Activated CD4-positive, alpha-beta T cell treated with anti-CD3 and anti-CD28 coated beads, Interleukin-2, amount 10 ng/mL, durations not matched to agents 7 days and 5 days (primary cell): Measurements from ENCODE around the gene FAM161B. TPM values are rescaled to one million over a fixed set of nuclear protein-coding genes. Genes with fewer than 3 reads are reported as not detected.

Experiments used
- CTCF ChIA-PET: fragments of 350-600 bp; sonication (Branson Sonifier 250); formaldehyde crosslinking; loops from one replicate; lab custom pipeline; 2021; ENCODE audit warnings: antibody characterized with exemption; lab: Charles Lee
- POLR2A ChIA-PET: fragments of 350-600 bp; sonication (Branson Sonifier 250); formaldehyde crosslinking; loops from one replicate; lab custom pipeline; 2021; ENCODE audit warnings: antibody characterized with exemption; lab: Charles Lee
- DNase-seq: peaks from one replicate; pipeline ENCODE4 v3.0.0-alpha.2; 2020
- H3K27ac Mint-ChIP-seq: one replicate; pipeline ENCODE4 v1.8.0; 2021; ENCODE audit warnings: mild to moderate bottlenecking, moderate library complexity, mixed read lengths
- H3K27me3 Mint-ChIP-seq: one replicate; pipeline ENCODE4 v1.8.0; 2021; ENCODE audit warnings: mixed read lengths
- H3K36me3 Mint-ChIP-seq: one replicate; pipeline ENCODE4 v1.8.0; 2021; ENCODE audit warnings: low read depth, mixed read lengths
- H3K4me1 Mint-ChIP-seq: one replicate; pipeline ENCODE4 v1.8.0; 2021; ENCODE audit warnings: mixed read lengths
- H3K4me3 Mint-ChIP-seq: one replicate; pipeline ENCODE4 v1.8.0; 2021; ENCODE audit warnings: mild to moderate bottlenecking, moderate library complexity, mixed read lengths
- H3K9me3 Mint-ChIP-seq: one replicate; pipeline ENCODE4 v1.8.0; 2021; ENCODE audit warnings: mixed read lengths
- total RNA-seq, 2 experiments: library from RNA; stranded (reverse); gene quantifications; one replicate each; pipeline ENCODE4 v1.2.3, GENCODE V29; 2021

The FAM161B gene
- total RNA-seq, 2 experiments from 2014 or later: 1.9 to 2.0 TPM

DNA sequence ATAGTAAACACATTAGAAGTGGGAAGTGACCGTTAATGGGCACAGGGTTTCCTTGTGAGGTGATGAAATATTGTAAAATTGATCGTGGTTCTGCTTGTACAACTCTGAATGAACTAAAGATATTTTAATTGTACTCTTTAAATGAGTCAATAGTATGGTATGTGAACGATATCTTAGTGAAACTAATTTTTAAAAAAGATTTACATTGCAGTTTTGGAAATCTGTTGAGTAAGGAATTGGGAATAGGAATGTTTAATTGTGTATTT, 61.5 kb downstream of the FAM161B start:
- CTCF ChIA-PET: interaction anchor here (1.0 kb wide), 1 partner anchor 13 kb away, joined by 3 read pairs; no protein-coding TSS in a partner anchor
- POLR2A ChIA-PET: no interaction called here
- peaks cover 7% of the 10 kb centered on the region for H3K36me3 Mint-ChIP-seq
- H3K4me1 Mint-ChIP-seq: peaks cover 46% of the 10 kb centered on the region
- DNase-seq: no peak
- no peaks in the 10 kb centered on the region for H3K27me3 Mint-ChIP-seq
- H3K9me3 Mint-ChIP-seq: no peaks in the 10 kb centered on the region
- H3K27ac Mint-ChIP-seq: peak overlapping the region; percentile 21
- H3K4me3 Mint-ChIP-seq: peak overlapping the region; percentile 98

DNA sequence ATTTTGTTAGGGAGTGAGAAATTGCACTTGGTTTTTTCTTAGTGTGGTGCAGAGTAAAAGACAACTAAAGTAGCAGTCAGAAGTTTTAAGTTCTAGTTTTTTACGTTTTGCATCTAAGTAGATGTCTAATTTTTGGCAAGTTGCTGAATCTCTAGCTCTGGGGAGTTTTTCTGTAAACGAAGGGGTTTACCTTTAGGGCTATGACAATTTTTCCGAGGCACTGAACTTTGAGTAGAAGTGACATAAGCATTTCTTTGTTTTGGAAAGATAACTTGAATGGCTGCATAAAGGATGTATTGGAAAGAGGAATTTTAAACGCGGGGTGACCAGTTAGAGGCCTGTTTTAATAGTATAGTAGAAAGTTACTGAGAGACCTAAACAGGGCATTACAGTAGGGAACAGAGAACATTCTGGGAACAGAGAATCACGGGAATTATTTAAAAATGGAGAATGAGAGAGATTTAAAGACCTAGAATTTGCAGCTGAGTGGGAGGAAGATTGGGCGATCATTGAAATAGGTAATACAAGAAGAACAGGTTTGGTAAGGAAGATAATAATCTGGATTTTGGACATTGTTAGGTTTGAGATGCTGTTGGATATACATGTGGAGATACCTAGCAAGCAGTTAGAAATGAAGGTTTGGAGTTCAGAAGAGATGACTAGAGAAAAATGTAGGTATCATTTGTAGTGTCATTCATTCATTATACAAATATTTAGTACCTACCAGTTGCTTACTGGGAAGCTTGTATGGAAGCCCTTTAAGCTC, 62.0 kb downstream of the FAM161B start:
- Mint-ChIP-seq H3K36me3 (peaks cover 7% of the 10 kb centered on the region), H3K4me1 (peaks cover 46% of the 10 kb centered on the region), H3K27ac (peak overlapping the region; percentile 97), H3K4me3 (peak overlapping the region; percentile 98), H3K9me3 (no peaks in the 10 kb centered on the region), H3K27me3 (no peaks in the 10 kb centered on the region)
- ChIA-PET POLR2A (no interaction called here), CTCF (interaction anchor here (1.1 kb wide), 1 partner anchor 8 kb away, joined by 4 read pairs; no protein-coding TSS in a partner anchor)
- DNase-seq: no peak

DNA sequence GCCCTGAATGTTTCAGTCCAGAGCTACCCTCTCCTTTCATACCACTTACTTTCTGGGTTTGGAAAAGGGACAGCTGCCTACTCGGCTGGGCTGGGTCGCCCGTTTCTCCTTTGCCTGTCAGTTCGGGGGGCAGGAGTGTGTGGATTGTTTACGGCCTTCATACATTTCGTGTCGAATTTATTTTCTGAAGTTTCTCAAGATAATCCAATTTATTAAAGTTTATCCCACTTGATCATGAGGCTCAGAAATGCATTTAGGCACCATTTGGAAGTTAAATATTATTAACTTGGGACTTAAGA, 62.6 kb downstream of the FAM161B start:
- H3K4me1 Mint-ChIP-seq: peaks cover 46% of the 10 kb centered on the region
- POLR2A ChIA-PET: no interaction called here

DNA sequence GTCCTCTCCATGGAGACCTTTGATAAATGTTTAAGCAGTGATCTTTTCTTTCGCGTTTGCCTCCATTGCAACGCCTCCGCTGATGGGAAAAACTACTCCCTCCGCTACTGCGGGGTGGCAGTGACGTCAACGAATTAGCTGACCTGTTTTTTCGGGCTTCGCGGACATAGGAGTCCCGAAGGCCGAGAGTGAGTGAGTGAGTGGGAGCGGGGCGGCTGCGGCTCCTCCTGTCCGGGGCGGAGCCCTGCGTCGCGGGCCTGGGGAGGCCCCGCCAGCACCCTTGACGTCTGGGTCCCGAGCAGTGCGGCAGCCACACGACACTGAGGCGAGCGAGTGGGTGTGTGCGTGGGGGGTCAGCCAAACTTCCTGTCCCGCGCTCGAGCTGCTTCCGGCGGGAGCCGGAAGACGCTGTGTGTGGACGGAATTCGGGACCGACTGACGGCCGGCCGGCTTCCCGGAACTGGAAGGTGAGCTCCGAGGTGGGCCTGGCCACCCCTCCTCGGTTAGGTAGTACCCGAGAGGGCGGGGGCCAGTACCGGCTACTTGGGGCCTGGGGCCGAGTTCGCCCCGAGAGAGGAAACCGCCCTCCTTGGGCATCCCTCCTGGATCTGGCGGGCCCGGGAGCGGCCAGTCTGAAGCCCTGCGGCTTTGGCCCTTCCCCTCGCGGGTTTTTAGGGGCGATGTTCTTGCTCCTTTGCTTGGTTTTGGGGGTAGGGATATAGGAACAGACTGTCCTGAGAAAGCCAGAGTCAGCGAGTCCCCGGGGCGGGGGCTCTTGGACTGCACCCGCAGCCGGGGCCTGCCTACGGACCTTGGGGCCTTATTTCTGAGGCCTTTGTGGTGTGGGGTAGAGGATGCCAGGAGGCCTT, 63.2 kb downstream of the FAM161B start, which contains the start of gene ZNF410:
Gene ZNF410, plus strand, starts transcription at position 411 of the 869 bp plus-strand sequence. CDS start 5,317 bp downstream, outside the sequence.
- H3K27me3 Mint-ChIP-seq: no peaks in the 10 kb centered on the region
- peak; percentile 87 for DNase-seq
- H3K9me3 Mint-ChIP-seq: no peaks in the 10 kb centered on the region
- H3K27ac Mint-ChIP-seq: peak within 1 kb of the TSS; percentile 97
- peaks cover 42% of the 10 kb centered on the region for H3K4me1 Mint-ChIP-seq
- peak within 1 kb of the TSS; percentile 98 for H3K4me3 Mint-ChIP-seq
- H3K36me3 Mint-ChIP-seq: peaks cover 3% of the 10 kb centered on the region
- ChIA-PET POLR2A (interaction anchor here (1.1 kb wide), 1 partner anchor 100 kb away, joined by 5 read pairs; no protein-coding TSS in a partner anchor), CTCF (interaction anchor here (0.7 to 1.4 kb wide), 7 partner anchors 9 to 828 kb away, joined by 3 to 4 read pairs (median 3); partner anchors contain the start of gene RBM25)

More for the DNA sequence above, 62.6 kb downstream of the FAM161B start:
- CTCF ChIA-PET: interaction anchor here (1.0 to 1.2 kb wide), 3 partner anchors 9 to 829 kb away, joined by 3 to 4 read pairs (median 3); partner anchors contain the start of gene RBM25
- H3K36me3 Mint-ChIP-seq: peaks cover 7% of the 10 kb centered on the region
- no peak for DNase-seq
- no peaks in the 10 kb centered on the region for H3K27me3 Mint-ChIP-seq
- H3K4me3 Mint-ChIP-seq: peak overlapping the region; percentile 98
- H3K27ac Mint-ChIP-seq: peak overlapping the region; percentile 97
- no peaks in the 10 kb centered on the region for H3K9me3 Mint-ChIP-seq

DNA sequence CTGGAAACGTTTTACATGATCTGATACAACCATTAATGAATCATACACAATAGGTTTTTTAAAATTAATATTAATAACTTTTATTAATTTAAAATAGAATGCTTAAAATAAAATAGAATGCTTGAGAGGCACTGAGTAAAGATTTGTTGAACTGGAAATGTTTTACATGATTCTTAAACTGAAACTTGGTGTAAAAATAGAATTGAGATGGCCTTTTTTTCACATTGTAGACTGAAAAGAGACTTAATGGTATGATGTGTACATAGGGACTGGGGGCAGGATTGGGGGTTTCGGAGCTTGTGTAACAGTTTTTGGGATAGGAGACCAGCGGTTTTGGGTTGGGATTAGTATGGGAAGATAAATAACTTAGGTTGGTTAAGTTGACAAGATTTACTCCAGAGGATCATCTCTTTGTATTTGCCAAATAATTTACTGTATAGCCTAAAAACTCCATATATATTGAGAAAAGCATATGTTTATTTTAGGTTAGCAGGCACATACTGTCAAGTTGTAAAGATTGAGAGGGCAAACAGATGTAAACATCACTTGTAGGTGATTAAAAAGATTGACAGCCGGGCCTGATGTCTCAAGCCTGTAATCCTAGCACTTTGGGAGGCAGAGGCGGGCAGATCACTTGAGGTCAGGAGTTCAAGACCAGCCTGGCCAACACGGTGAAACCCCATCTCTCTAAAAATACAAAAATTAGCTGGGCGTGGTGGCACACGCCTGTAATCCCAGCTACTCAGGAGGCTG, 65.3 kb downstream of the FAM161B start:
- peak overlapping the region; percentile 73 for H3K27ac Mint-ChIP-seq
- H3K27me3 Mint-ChIP-seq: no peaks in the 10 kb centered on the region
- peaks cover 3% of the 10 kb centered on the region for H3K36me3 Mint-ChIP-seq
- no peak for DNase-seq
- ChIA-PET CTCF (no interaction called here), POLR2A (no interaction called here)
- H3K4me3 Mint-ChIP-seq: peak overlapping the region; percentile 98
- peaks cover 42% of the 10 kb centered on the region for H3K4me1 Mint-ChIP-seq
- H3K9me3 Mint-ChIP-seq: no peaks in the 10 kb centered on the region

Other genes with a start within 250 kb of the FAM161B start
- gene PNMA1, start 235.7 kb downstream of the FAM161B start, total RNA-seq: 10 to 100 TPM; 23.3 to 25.9 TPM
- gene PTGR2, start 98.3 kb downstream of the FAM161B start, total RNA-seq: 1 to 10 TPM; 2.1 to 2.2 TPM
- gene ZNF410, start 63.2 kb downstream of the FAM161B start, total RNA-seq: 10 to 100 TPM; 49.3 to 51.7 TPM
- gene COQ6, start 208 bp upstream of the FAM161B start, total RNA-seq: 10 to 100 TPM; 18.9 TPM
- gene ENTPD5, start 69.2 kb upstream of the FAM161B start, total RNA-seq: 10 to 100 TPM in 1 of 2 experiments, 1 to 10 TPM in 1; 9.7 to 13.1 TPM
- 1 to 10 TPM; 1.4 to 1.7 TPM for gene BBOF1, start 69.3 kb upstream of the FAM161B start, total RNA-seq
- 10 to 100 TPM; 13.7 to 19.1 TPM for gene ALDH6A1, start 134.4 kb upstream of the FAM161B start, total RNA-seq
- 10 to 100 TPM; 13.0 to 14.7 TPM for gene LIN52, start 134.9 kb upstream of the FAM161B start, total RNA-seq